DMS114 treated with DMSO at 0.1 percent for 48 hours (cell line): Measurements from ENCODE around the gene PAX3.

Experiments used
- DNase-seq: peaks from one replicate; lab custom pipeline; 2025; ENCODE audit not compliant: unreplicated experiment; lab: John Stamatoyannopoulos, UW

PAX3 gene

GRCh38 chr2:222271854-222272253 lies 26.9 kb downstream of the PAX3 start:
- no peak for DNase-seq

GRCh38 chr2:222270396-222270795 lies 28.4 kb downstream of the PAX3 start:
- no peak for DNase-seq

GRCh38 chr2:222269132-222269531 lies 29.7 kb downstream of the PAX3 start:
- no peak for DNase-seq

- DNase-seq = no peak
These were observed 30.3 kb downstream of the PAX3 start for GRCh38 chr2:222268311-222268990.

GRCh38 chr2:222264791-222265320 lies 33.9 kb downstream of the PAX3 start:
- no peak for DNase-seq

GRCh38 chr2:222261504-222261903 lies 37.3 kb downstream of the PAX3 start:
- no peak for DNase-seq

- no peak for DNase-seq
These were observed 41.2 kb downstream of the PAX3 start for GRCh38 chr2:222257645-222258044.

GRCh38 chr2:222256250-222256649 lies 42.5 kb downstream of the PAX3 start:
- DNase-seq = no peak

- DNase-seq = no peak
These were observed 43.7 kb downstream of the PAX3 start for GRCh38 chr2:222255090-222255489.

GRCh38 chr2:222250313-222250712 lies 48.5 kb downstream of the PAX3 start:
- no peak for DNase-seq

GRCh38 chr2:222249444-222249843 lies 49.4 kb downstream of the PAX3 start:
- no peak for DNase-seq

GRCh38 chr2:222248818-222249217 lies 50.0 kb downstream of the PAX3 start:
- no peak for DNase-seq

- no peak for DNase-seq
These were observed 50.5 kb downstream of the PAX3 start for GRCh38 chr2:222248256-222248655.

GRCh38 chr2:222242532-222242931 lies 56.3 kb downstream of the PAX3 start:
- DNase-seq = no peak

- DNase-seq = no peak
These were observed 57.5 kb downstream of the PAX3 start for GRCh38 chr2:222241128-222241870.

- no peak for DNase-seq
These were observed 58.1 kb downstream of the PAX3 start for GRCh38 chr2:222240676-222241049.

GRCh38 chr2:222239945-222240675 lies 58.7 kb downstream of the PAX3 start:
- DNase-seq = no peak

GRCh38 chr2:222239091-222239490 lies 59.7 kb downstream of the PAX3 start:
- no peak for DNase-seq

GRCh38 chr2:222238072-222238471 lies 60.7 kb downstream of the PAX3 start:
- no peak for DNase-seq

GRCh38 chr2:222232839-222233238 lies 66.0 kb downstream of the PAX3 start:
- DNase-seq = no peak

- DNase-seq = no peak
These were observed 66.4 kb downstream of the PAX3 start for GRCh38 chr2:222232372-222232771.

- DNase-seq = no peak
These were observed 70.7 kb downstream of the PAX3 start for GRCh38 chr2:222228054-222228453.
